ENCODE data around the gene MAP4K4. TPM values are rescaled to one million over a fixed set of nuclear protein-coding genes. Genes with fewer than 3 reads are reported as not detected.

MAP4K4 gene
- total RNA-seq, 2 experiments from 2014 or later, result 67.2 to 181 TPM

- DNase-seq (ENCODE audit: low spot score), result no peak
- ChIA-PET POLR2A (no interaction called here), CTCF (ENCODE audit: unreplicated experiment) (no interaction called here)
- Histone ChIP-seq H3K79me2 (ENCODE audit: insufficient read depth, low read depth, low read length) (peaks cover 18% of the 10 kb centered on the region; the same call in 1 of the 2 replicates), H2AFZ (ENCODE audit: low read length) (no peak overlapping the region), H3K36me3 (ENCODE audit: insufficient read depth, low read length) (peaks cover 19% of the 10 kb centered on the region; the same call in 1 of the 2 replicates), H3K9me2 (ENCODE audit: insufficient read depth, low read length) (no peaks in the 10 kb centered on the region), H3K27ac (ENCODE audit: low read depth, low read length, poor library complexity, severe bottlenecking) (no peak overlapping the region), H3K4me1 (ENCODE audit: insufficient read depth, low read length, poor library complexity, severe bottlenecking) (peaks cover 19% of the 10 kb centered on the region), H3K4me3 (ENCODE audit: low read depth, low read length, poor library complexity, severe bottlenecking) (no peak overlapping the region), H3K4me2 (ENCODE audit: low read length) (no peak overlapping the region), H4K20me1 (ENCODE audit: insufficient read depth, low read length) (0 out of 2 replicates have a peak, but pooled peaks cover 8% of the 10 kb centered on the region), H3K9me3 (ENCODE audit: low read length) (no peaks in the 10 kb centered on the region)
- no TSS peak for BruUV-seq (replicated peaks)
- intact Hi-C loops (cut with micrococcal nuclease; ENCODE audit: unreplicated experiment), result no loop called here
- no peak for TF ChIP-seq CTCF (conservative IDR thresholded peaks at IDR 0.05; ENCODE audit: low read length)
- TF ChIP-seq EZH2phosphoT487 (IDR thresholded peaks at IDR 0.05; ENCODE audit: borderline replicate concordance, low read depth, low read length), result no peak
These were observed 105.6 kb downstream of the MAP4K4 start for GRCh38 chr2:101803128-101803527.

- Histone ChIP-seq H3K9me3 (ENCODE audit: low read length) (no peaks in the 10 kb centered on the region), H3K27ac (ENCODE audit: low read depth, low read length, poor library complexity, severe bottlenecking) (no peak overlapping the region), H3K36me3 (ENCODE audit: insufficient read depth, low read length) (peaks cover 20% of the 10 kb centered on the region; the same call in 1 of the 2 replicates), H4K20me1 (ENCODE audit: insufficient read depth, low read length) (0 out of 2 replicates have a peak, but pooled peaks cover 8% of the 10 kb centered on the region), H3K4me3 (ENCODE audit: low read depth, low read length, poor library complexity, severe bottlenecking) (no peak overlapping the region), H3K9me2 (ENCODE audit: insufficient read depth, low read length) (no peaks in the 10 kb centered on the region), H3K79me2 (ENCODE audit: insufficient read depth, low read depth, low read length) (peaks cover 23% of the 10 kb centered on the region; the same call in 1 of the 2 replicates), H3K4me1 (ENCODE audit: insufficient read depth, low read length, poor library complexity, severe bottlenecking) (peaks cover 19% of the 10 kb centered on the region), H2AFZ (ENCODE audit: low read length) (no peak overlapping the region), H3K4me2 (ENCODE audit: low read length) (no peak overlapping the region)
- ChIA-PET CTCF (ENCODE audit: unreplicated experiment) (no interaction called here), POLR2A (interaction anchor here (0.7 kb wide), 1 partner anchor 155 kb away, joined by 4 read pairs; no protein-coding TSS in a partner anchor)
- DNase-seq (ENCODE audit: low spot score), result no peak
- TF ChIP-seq EZH2phosphoT487 (IDR thresholded peaks at IDR 0.05; ENCODE audit: borderline replicate concordance, low read depth, low read length) (no peak), CTCF (conservative IDR thresholded peaks at IDR 0.05; ENCODE audit: low read length) (no peak)
- no TSS peak for BruUV-seq (replicated peaks)
- intact Hi-C loops (cut with micrococcal nuclease; ENCODE audit: unreplicated experiment), result no loop called here
These were observed 106.6 kb downstream of the MAP4K4 start for GRCh38 chr2:101803945-101804696.
